ENCODE measurements around the gene BIRC6.

DNA sequence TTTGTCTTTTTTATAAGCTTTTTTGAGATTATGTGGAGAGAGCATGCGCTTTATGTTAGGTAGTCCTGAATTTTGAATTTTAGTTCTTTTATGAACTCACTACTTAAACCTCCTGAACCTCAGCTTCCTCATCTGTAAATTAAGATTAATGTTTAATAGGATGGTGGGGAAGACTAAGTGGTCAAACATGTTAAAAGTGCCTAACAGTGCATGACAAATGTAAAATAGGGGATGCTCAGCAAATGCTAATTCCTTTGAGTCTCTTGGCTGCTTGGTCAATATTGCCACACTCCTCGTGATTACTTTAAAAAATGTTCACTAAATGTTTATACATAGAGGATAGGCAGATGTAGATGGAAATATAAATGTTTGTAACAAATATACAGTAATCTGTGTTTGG lies 6.8 kb downstream of the BIRC6 start:
- TF ChIP-seq RARB (CRISPR knock-in tag; IDR thresholded peaks at IDR 0.05) = no peak
- TF ChIP-seq SNAI2 (CRISPR knock-in tag; IDR thresholded peaks at IDR 0.05) = no peak
- TF ChIP-seq ZFP3 (CRISPR knock-in tag; IDR thresholded peaks at IDR 0.05) = no peak
- TF ChIP-seq ZFP30 (CRISPR knock-in tag; IDR thresholded peaks at IDR 0.05) = no peak
- TF ChIP-seq ESRRG (CRISPR knock-in tag; IDR thresholded peaks at IDR 0.05) = no peak
- TF ChIP-seq ZNF70 (CRISPR knock-in tag; IDR thresholded peaks at IDR 0.05) = no peak
- no peak for TF ChIP-seq TCF4 (CRISPR knock-in tag; IDR thresholded peaks at IDR 0.05; ENCODE audit: borderline replicate concordance)

Data from SK-N-SH treated with all-trans-retinoic acid at 6 μM for 48 hours (cell line).